ENCODE results near the gene OCA2.

DNA sequence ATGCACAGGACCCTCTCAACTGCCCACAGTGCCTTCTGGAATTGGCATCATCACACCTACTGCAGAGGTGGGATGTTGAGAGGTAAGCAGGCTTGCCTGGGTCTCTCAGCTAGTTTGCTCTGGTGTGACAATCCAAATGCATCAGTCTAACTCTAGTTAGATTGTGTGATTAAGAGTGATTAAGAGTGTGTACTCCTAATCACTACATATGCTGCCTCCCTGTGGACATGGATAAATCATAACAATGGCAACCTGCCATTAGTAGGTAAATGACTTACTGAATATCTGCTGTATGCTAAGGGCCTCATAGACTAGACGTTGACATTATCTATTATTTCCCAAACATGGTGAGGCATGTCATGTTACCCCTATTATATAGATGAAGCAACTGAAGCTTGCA is 342.1 kb downstream of the OCA2 start:
- TF ChIP-seq, protein P1, sequence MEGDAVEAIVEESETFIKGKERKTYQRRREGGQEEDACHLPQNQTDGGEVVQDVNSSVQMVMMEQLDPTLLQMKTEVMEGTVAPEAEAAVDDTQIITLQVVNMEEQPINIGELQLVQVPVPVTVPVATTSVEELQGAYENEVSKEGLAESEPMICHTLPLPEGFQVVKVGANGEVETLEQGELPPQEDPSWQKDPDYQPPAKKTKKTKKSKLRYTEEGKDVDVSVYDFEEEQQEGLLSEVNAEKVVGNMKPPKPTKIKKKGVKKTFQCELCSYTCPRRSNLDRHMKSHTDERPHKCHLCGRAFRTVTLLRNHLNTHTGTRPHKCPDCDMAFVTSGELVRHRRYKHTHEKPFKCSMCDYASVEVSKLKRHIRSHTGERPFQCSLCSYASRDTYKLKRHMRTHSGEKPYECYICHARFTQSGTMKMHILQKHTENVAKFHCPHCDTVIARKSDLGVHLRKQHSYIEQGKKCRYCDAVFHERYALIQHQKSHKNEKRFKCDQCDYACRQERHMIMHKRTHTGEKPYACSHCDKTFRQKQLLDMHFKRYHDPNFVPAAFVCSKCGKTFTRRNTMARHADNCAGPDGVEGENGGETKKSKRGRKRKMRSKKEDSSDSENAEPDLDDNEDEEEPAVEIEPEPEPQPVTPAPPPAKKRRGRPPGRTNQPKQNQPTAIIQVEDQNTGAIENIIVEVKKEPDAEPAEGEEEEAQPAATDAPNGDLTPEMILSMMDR (IDR thresholded peaks at IDR 0.05), result no peak
- TF ChIP-seq TCF7L2 (IDR thresholded peaks at IDR 0.05; ENCODE audit: low read depth, low read length), result no peak
- TF ChIP-seq, protein P2, sequence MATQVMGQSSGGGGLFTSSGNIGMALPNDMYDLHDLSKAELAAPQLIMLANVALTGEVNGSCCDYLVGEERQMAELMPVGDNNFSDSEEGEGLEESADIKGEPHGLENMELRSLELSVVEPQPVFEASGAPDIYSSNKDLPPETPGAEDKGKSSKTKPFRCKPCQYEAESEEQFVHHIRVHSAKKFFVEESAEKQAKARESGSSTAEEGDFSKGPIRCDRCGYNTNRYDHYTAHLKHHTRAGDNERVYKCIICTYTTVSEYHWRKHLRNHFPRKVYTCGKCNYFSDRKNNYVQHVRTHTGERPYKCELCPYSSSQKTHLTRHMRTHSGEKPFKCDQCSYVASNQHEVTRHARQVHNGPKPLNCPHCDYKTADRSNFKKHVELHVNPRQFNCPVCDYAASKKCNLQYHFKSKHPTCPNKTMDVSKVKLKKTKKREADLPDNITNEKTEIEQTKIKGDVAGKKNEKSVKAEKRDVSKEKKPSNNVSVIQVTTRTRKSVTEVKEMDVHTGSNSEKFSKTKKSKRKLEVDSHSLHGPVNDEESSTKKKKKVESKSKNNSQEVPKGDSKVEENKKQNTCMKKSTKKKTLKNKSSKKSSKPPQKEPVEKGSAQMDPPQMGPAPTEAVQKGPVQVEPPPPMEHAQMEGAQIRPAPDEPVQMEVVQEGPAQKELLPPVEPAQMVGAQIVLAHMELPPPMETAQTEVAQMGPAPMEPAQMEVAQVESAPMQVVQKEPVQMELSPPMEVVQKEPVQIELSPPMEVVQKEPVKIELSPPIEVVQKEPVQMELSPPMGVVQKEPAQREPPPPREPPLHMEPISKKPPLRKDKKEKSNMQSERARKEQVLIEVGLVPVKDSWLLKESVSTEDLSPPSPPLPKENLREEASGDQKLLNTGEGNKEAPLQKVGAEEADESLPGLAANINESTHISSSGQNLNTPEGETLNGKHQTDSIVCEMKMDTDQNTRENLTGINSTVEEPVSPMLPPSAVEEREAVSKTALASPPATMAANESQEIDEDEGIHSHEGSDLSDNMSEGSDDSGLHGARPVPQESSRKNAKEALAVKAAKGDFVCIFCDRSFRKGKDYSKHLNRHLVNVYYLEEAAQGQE (IDR thresholded peaks at IDR 0.05; ENCODE audit: insufficient read depth in 1 of 2, low read depth in 2 of 2, low read length in 1 of 2), result no peak
- no peak for TF ChIP-seq POLR2AphosphoS5 (IDR thresholded peaks at IDR 0.05; ENCODE audit: low read depth, low read length)

Measured in Panc1 (cell line).